Stromal cell of bone marrow (primary cell): ENCODE results near the gene HOXB5.

ENCODE experiments used
- DNase-seq: peaks from one replicate; pipeline ENCODE4 v3.0.0-alpha.2; 2012; ENCODE audit warnings: low read depth

Gene HOXB5

GRCh38 chr17:48589060-48589830 lies 4.3 kb downstream of the HOXB5 start:
- DNase-seq = no peak

DNA sequence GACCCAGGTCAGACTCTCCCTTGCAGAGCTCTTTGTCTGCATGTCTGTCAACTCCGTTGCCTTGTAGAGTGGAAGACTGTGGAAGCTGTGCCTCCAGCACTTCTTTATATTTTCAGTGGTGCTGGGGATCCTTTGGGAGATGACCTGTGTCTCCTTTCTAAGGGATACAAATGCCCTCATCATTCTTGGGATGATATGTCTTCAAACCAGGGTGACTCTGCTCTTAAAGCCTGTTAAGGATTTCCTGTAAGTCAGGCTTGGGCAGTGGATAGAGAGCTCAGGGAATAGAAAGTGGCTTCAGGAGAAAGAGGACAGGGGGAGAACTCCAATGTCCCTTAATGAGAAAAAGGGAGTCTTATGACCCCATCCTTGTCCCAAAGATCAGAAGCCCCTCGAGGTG lies 5.1 kb downstream of the HOXB5 start:
- DNase-seq = no peak

DNA sequence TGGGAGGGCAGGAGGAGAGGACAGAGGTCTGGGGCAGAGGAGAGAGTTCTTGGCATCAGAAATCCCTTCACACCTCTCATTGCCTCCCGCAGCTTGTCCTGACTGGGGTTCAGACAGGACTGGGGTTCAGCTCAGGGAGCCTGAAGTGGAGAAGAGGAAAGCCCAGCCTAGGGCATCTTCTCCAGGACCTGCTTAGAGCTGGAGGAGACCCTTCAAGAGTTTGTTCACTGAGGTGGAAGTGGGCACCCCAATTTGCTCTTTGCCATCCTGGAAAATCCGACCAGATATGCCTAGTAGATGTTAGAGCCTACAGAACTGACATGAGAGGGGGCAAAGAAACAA lies 5.5 kb downstream of the HOXB5 start:
- no peak for DNase-seq

GRCh38 chr17:48587276-48588073 lies 6.1 kb downstream of the HOXB5 start:
- no peak for DNase-seq

GRCh38 chr17:48586355-48587258 lies 7.0 kb downstream of the HOXB5 start:
- DNase-seq = no peak

GRCh38 chr17:48584223-48584741 lies 9.3 kb downstream of the HOXB5 start:
- no peak for DNase-seq

- DNase-seq = no peak
Observed at GRCh38 chr17:48583708-48584222, 9.8 kb downstream of the HOXB5 start.

GRCh38 chr17:48582750-48583069 lies 10.9 kb downstream of the HOXB5 start:
- DNase-seq = no peak

DNA sequence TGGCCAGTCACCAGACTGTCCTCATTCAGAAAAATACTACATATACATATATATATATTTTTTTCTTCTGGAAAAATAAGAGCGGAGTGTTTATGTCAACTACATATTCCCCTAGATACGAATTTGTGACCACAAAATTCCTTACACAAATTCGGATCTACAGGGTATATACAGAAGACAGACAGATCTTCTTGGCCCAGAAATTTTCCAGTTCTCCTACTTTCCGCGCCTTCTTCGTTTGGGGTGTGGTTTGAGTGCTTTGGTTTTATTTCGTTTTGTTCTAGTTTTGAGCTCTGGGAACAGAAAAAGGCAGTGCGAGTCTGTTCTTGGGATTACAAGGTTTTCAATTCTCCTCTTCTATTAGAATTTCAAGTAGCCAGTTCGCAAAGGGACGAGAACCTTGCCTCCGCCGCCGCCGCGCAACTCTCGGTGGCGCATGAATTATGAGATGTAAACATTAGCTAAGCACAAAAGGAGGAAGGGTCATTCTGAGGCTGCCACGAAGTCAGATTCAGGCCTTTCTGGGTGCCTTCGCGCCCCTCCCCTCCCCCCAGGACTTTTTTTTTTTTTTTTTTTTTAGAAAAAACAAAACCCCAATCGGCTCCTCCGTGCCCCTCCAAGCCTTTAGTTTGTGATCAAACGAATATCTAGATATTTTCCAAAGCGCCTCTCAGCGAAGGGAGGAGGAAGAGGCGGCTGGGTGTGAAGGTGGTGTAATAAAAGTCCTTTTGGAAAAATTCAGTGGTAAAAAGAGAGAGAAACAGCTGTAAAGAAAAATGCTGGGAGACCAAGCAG lies 13.6 kb downstream of the HOXB5 start:
- no peak for DNase-seq

DNA sequence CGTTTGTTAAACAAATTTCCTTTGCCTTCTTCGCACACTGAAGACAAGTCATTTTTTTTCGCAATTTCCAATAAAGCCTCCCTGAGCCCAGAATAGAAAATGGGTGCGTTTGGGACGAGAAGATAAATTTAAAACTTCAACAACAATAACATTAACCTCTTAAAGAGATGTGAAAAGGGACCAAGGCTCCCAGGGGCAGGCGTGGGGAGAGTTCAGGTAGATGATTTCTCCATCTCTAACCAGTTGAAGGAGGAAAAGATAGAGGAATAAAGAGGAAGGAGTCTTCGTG lies 14.2 kb downstream of the HOXB5 start:
- no peak for DNase-seq

DNA sequence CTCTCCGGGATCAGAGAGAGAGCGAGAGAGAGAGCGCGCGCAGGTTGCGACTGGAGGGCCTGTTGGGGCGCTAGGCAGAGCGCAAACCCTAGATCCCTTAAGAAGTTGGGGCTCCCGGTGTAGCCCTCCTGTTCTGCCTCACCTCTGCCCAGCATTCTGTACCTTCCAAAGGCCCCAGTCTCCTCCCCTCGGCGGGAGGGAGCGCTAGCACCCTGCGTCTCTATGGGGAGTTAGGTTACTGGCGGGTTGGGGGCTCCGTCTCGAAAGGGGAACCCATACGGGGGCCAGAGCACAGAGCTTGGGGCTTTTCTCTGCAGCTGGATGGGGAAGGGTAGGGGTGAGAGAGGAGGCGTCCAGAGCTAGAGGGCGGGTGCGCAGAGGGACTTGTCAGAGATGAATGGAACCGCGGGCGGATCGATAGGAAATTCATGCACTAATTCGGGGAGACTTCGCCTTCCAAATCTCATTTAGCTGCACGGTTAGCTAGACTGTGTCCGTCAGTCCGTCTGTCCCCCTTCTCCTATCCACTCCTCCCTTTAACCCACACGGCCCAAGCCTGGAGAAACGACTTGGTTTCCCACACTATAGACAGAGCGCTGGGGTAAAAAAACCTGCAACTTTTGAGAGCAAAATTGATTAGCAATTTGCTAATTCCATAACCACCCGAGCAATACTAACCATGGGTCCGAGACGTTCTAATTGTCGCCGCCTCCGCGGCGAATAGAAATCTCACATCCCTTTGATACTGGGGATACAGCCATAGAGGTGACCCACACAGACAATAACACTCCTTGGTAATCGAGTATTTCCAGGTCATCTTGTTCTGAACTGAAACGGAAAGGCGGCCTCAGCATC lies 14.7 kb downstream of the HOXB5 start:
- DNase-seq = no peak

DNA sequence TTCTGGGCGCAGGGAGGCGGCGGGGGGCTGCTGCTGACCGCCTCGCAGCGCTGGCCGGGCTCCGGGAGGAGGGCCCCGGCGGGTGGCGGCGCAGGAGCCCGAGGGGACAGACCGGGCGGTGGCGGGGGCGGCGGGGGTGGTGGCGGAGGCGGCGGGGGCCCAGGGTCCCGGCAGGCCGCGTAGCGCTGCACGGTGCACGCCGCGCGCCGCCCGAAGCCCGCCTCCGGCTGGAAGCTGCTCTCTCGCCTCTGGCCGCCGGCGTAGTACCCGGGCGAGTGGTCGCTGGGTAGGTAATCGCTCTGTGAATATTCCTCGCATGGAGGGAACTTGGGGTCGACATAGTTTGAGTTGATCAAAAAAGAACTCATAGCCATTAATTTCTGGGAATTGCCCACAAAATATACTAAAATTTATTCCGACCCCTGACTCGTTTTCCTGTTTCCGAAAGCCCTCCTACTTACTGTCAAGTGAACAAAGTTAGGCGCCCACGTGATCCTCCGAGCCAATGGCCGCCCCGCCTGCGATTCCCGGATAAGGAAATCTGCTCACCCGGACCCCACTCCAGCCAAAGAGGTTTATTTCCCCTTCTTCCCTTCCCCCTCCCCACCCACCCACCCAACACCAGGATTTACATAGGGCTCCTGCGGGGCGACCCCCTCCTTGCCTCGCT lies 15.5 kb downstream of the HOXB5 start, which contains the start of gene HOXB4:
TSS of gene HOXB4 (minus strand) at position 405 of the 670 bp plus-strand sequence. CDS start at position 374, 31 bp downstream.
- no peak for DNase-seq

GRCh38 chr17:48577330-48577945 lies 16.1 kb downstream of the HOXB5 start:
- no peak for DNase-seq

DNA sequence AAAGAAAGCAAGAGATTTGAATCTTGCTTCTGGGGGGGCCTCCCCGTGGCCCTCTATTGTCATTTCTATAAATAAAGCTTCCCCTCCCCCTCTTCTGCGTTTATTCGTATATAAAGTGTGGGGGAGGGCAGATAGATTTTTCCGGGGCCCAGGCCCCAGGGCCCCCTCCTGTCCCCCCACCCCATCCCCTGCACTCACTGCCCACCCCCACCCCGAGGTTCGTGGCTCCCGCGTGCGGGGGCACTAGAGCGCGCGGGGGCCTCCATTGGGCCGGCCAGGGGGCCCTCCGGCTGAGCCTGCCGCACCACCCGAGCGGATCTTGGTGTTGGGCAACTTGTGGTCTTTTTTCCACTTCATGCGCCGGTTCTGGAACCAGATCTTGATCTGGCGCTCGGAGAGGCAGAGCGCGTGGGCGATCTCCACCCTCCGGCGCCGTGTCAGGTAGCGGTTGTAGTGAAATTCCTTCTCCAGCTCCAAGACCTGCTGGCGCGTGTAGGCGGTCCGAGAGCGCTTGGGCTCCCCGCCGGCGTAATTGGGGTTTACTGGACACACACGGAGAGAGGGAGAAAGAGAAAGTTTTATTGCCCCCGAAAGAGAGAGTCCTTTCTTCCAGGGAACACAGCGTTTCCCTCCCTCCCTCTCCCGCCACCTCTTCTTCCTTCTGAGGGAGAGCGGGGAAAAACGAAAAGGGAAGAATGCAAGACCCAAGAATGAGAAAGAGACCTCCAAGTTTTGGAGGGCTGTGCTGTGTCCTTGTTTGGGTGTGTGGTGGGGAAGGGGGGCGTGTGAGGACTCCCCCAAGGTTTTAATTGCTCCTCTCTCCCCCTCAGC lies 16.9 kb downstream of the HOXB5 start:
- DNase-seq = no peak

- no peak for DNase-seq
Observed at GRCh38 chr17:48575673-48576478, 17.7 kb downstream of the HOXB5 start.

GRCh38 chr17:48575066-48575582 lies 18.5 kb downstream of the HOXB5 start:
- DNase-seq = no peak

- DNase-seq = no peak
Observed at GRCh38 chr17:48574505-48575065, 19.0 kb downstream of the HOXB5 start.
